Activated T-helper 1 cell treated with Interleukin-2 at 50 U/mL for 16 hours (primary cell): ENCODE data around the gene AHNAK.
"Not testable (repeated sequence)": the region's sequence is repeated elsewhere in the genome, so short reads cannot be mapped to it uniquely, and the experiment has no call there.

Source experiments
- DNase-seq: peaks from one replicate; pipeline ENCODE4 v3.0.0-alpha.2; 2020; ENCODE audit warnings: low read depth

Gene AHNAK

GRCh38 chr11:62571493-62571892 is 24.9 kb upstream of the AHNAK start:
- DNase-seq, result not testable (repeated sequence)

- not testable (repeated sequence) for DNase-seq
Measured at GRCh38 chr11:62570903-62571302, 24.3 kb upstream of the AHNAK start.

- no peak for DNase-seq
Measured at GRCh38 chr11:62569611-62570010, 23.0 kb upstream of the AHNAK start.

GRCh38 chr11:62567018-62567633 is 20.5 kb upstream of the AHNAK start:
- DNase-seq, result no peak

- DNase-seq, result no peak
Measured at GRCh38 chr11:62566247-62566646, 19.6 kb upstream of the AHNAK start.

GRCh38 chr11:62565100-62565802 is 18.6 kb upstream of the AHNAK start:
- no peak for DNase-seq

- DNase-seq, result not testable (repeated sequence)
Measured at GRCh38 chr11:62561677-62562230, 15.1 kb upstream of the AHNAK start.

GRCh38 chr11:62560566-62561103 is 14.0 kb upstream of the AHNAK start:
- DNase-seq, result peak; percentile 62

- DNase-seq, result not testable (repeated sequence)
Measured at GRCh38 chr11:62559626-62560025, 13.0 kb upstream of the AHNAK start.

- DNase-seq, result no peak
Measured at GRCh38 chr11:62559204-62559603, 12.6 kb upstream of the AHNAK start.

GRCh38 chr11:62558669-62559068 is 12.1 kb upstream of the AHNAK start:
- no peak for DNase-seq

GRCh38 chr11:62556875-62557631 is 10.4 kb upstream of the AHNAK start:
- no peak for DNase-seq

GRCh38 chr11:62556108-62556874 is 9.7 kb upstream of the AHNAK start:
- DNase-seq, result peak; percentile 80

- no peak for DNase-seq
Measured at GRCh38 chr11:62555464-62556107, 9.0 kb upstream of the AHNAK start.

GRCh38 chr11:62554387-62555167 is 8.0 kb upstream of the AHNAK start:
- DNase-seq, result no peak

- DNase-seq, result no peak
Measured at GRCh38 chr11:62553839-62554361, 7.3 kb upstream of the AHNAK start.

GRCh38 chr11:62553080-62553838 is 6.7 kb upstream of the AHNAK start:
- no peak for DNase-seq

- DNase-seq, result no peak
Measured at GRCh38 chr11:62552485-62553079, 6.0 kb upstream of the AHNAK start.

GRCh38 chr11:62550478-62550877 is 3.9 kb upstream of the AHNAK start:
- not testable (repeated sequence) for DNase-seq
